HG03039 (cell line): ENCODE results near the gene SFTPB.
"Not testable (repeated sequence)": the region's sequence is repeated elsewhere in the genome, so short reads cannot be mapped to it uniquely, and the experiment has no call there.

Experiments
- ATAC-seq: cut with Tn5 transposase; IDR thresholded peaks from one replicate; pipeline ENCODE4 v1.9.1; 2021; ENCODE audit warnings: mild to moderate bottlenecking, moderate library complexity; ENCODE audit not compliant: unreplicated experiment

The SFTPB gene

GRCh38 chr2:85668009-85668856 lies at the start of gene SFTPB:
Gene SFTPB, minus strand, starts transcription at chr2:85668199. Its CDS starts 16 bp downstream, at chr2:85668183.
- ATAC-seq = no peak

GRCh38 chr2:85717308-85718008 lies 49.5 kb upstream of the SFTPB start:
- no peak for ATAC-seq

GRCh38 chr2:85716346-85716914 lies 48.4 kb upstream of the SFTPB start:
- ATAC-seq = no peak

- no peak for ATAC-seq
Observed at GRCh38 chr2:85714841-85715240, 46.8 kb upstream of the SFTPB start.

GRCh38 chr2:85714421-85714820 lies 46.4 kb upstream of the SFTPB start:
- not testable (repeated sequence) for ATAC-seq

GRCh38 chr2:85713836-85714235 lies 45.8 kb upstream of the SFTPB start:
- no peak for ATAC-seq

- no peak for ATAC-seq
Observed at GRCh38 chr2:85712849-85713612, 45.0 kb upstream of the SFTPB start.

GRCh38 chr2:85712336-85712735 lies 44.3 kb upstream of the SFTPB start:
- no peak for ATAC-seq

GRCh38 chr2:85711578-85712060 lies 43.6 kb upstream of the SFTPB start:
- ATAC-seq = no peak

- ATAC-seq = no peak
Observed at GRCh38 chr2:85710687-85711577, 42.9 kb upstream of the SFTPB start.

- no peak for ATAC-seq
Observed at GRCh38 chr2:85709401-85709811, 41.4 kb upstream of the SFTPB start.

GRCh38 chr2:85708641-85709040 lies 40.6 kb upstream of the SFTPB start:
- ATAC-seq = no peak

- ATAC-seq = no peak
Observed at GRCh38 chr2:85707304-85707703, 39.3 kb upstream of the SFTPB start.

GRCh38 chr2:85706599-85707296 lies 38.7 kb upstream of the SFTPB start:
- ATAC-seq = no peak

GRCh38 chr2:85706063-85706462 lies 38.1 kb upstream of the SFTPB start:
- ATAC-seq = no peak

GRCh38 chr2:85705680-85706039 lies 37.7 kb upstream of the SFTPB start:
- ATAC-seq = no peak

GRCh38 chr2:85704800-85705679 lies 37.0 kb upstream of the SFTPB start:
- ATAC-seq = no peak

- no peak for ATAC-seq
Observed at GRCh38 chr2:85704038-85704437, 36.0 kb upstream of the SFTPB start.
